T-helper 17 cell (primary cell): Measurements from ENCODE around the gene FBXO3. TPM values are rescaled to one million over a fixed set of nuclear protein-coding genes. Genes with fewer than 3 reads are reported as not detected.
"Not testable (repeated sequence)": the region's sequence is repeated elsewhere in the genome, so short reads cannot be mapped to it uniquely, and the experiment has no call there.

ENCODE experiments used
- ATAC-seq: fragments of 150-1000 bp; cut with Tn5 transposase; 2 replicates; pipeline ENCODE4 v1.10.0; 2021; ENCODE audit warnings: mild to moderate bottlenecking, moderate library complexity
- DNase-seq, 3 donors: peaks; one replicate each; pipeline versions ENCODE4 v3.0.0 to v3.0.0-alpha.2; 2020 to 2021
- H3K9me3 ChIP-seq: one replicate; pipeline ENCODE4 v1.7.0; 2013; ENCODE audit warnings: low read length, mild to moderate bottlenecking; ENCODE audit not compliant: control insufficient read depth, poor library complexity, severe bottlenecking
- H3K27ac Mint-ChIP-seq: one replicate; pipeline ENCODE4 v1.8.0; 2022; ENCODE audit warnings: mild to moderate bottlenecking, moderate library complexity, mixed read lengths
- H3K27me3 Mint-ChIP-seq: one replicate; pipeline ENCODE4 v1.8.0; 2022; ENCODE audit warnings: mixed read lengths
- H3K36me3 Mint-ChIP-seq: one replicate; pipeline ENCODE4 v1.8.0; 2022; ENCODE audit warnings: low read depth, mixed read lengths
- H3K4me1 Mint-ChIP-seq: one replicate; pipeline ENCODE4 v1.8.0; 2022; ENCODE audit warnings: mild to moderate bottlenecking, mixed read lengths
- H3K4me3 Mint-ChIP-seq: one replicate; pipeline ENCODE4 v1.8.0; 2022; ENCODE audit warnings: mild to moderate bottlenecking, moderate library complexity, mixed read lengths
- total RNA-seq, 4 donors: library from RNA in 2 of 4; stranded (reverse) in 2 of 4; gene quantifications; one replicate each; pipeline ENCODE4 v1.2.3 and lab custom pipeline; 2022 to 2026

FBXO3 gene
- total RNA-seq, 2 donors from 2014 or later: 43.9 to 57.3 TPM

GRCh38 chr11:33713856-33714398 lies 60.4 kb downstream of the FBXO3 start:
- ATAC-seq: no peak
- H3K27me3 Mint-ChIP-seq: no peaks in the 10 kb centered on the region
- H3K9me3 ChIP-seq: no peaks in the 10 kb centered on the region
- no peaks in the 10 kb centered on the region for H3K4me1 Mint-ChIP-seq
- H3K27ac Mint-ChIP-seq: no peak overlapping the region
- peaks cover 2% of the 10 kb centered on the region for H3K36me3 Mint-ChIP-seq
- no peak for DNase-seq
- H3K4me3 Mint-ChIP-seq: no peak overlapping the region

GRCh38 chr11:33713151-33713855 lies 61.0 kb downstream of the FBXO3 start:
- Mint-ChIP-seq H3K36me3 (peaks cover 2% of the 10 kb centered on the region), H3K4me3 (no peak overlapping the region), H3K27me3 (no peaks in the 10 kb centered on the region), H3K4me1 (peaks cover 2% of the 10 kb centered on the region), H3K27ac (no peak overlapping the region)
- no peak for DNase-seq
- ATAC-seq: no peak
- H3K9me3 ChIP-seq: no peaks in the 10 kb centered on the region

- Mint-ChIP-seq H3K4me1 (peaks cover 2% of the 10 kb centered on the region), H3K36me3 (peaks cover 2% of the 10 kb centered on the region), H3K27ac (no peak overlapping the region), H3K27me3 (no peaks in the 10 kb centered on the region), H3K4me3 (no peak overlapping the region)
- no peaks in the 10 kb centered on the region for H3K9me3 ChIP-seq
- ATAC-seq (no peak), DNase-seq (no peak)
Observed at GRCh38 chr11:33712436-33712835, 61.9 kb downstream of the FBXO3 start.

DNA sequence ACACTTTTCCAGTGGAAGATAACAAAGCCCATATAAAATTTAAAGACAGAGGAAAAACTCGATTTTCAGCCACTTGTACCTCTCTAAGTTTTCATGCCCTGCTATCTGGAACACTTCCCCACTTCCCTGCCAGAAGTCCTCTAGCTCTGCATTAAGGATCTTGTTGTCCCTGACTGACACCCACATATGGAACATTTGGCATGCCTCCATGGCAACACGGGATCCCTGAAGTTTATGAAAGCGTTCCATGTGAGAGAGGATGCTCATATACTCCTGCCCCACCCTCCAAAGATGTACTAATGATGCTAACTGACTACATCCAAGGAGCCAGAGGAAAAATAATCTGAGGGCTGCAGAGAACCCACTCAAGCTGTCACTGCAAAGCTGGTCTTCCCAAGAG lies 64.9 kb downstream of the FBXO3 start:
- H3K4me3 Mint-ChIP-seq: no peak overlapping the region
- no peaks in the 10 kb centered on the region for H3K36me3 Mint-ChIP-seq
- H3K27me3 Mint-ChIP-seq: no peaks in the 10 kb centered on the region
- H3K9me3 ChIP-seq: no peaks in the 10 kb centered on the region
- ATAC-seq (no peak), DNase-seq (no peak)
- H3K27ac Mint-ChIP-seq: no peak overlapping the region
- H3K4me1 Mint-ChIP-seq: peaks cover 6% of the 10 kb centered on the region

- Mint-ChIP-seq H3K4me3 (no peak overlapping the region), H3K27ac (no peak overlapping the region)
Observed at GRCh38 chr11:33708985-33709384, 65.3 kb downstream of the FBXO3 start.

GRCh38 chr11:33707831-33708230 lies 66.5 kb downstream of the FBXO3 start:
- DNase-seq, H3K27me3 Mint-ChIP-seq, H3K4me1 Mint-ChIP-seq, ATAC-seq, H3K36me3 Mint-ChIP-seq, H3K27ac Mint-ChIP-seq, H3K9me3 ChIP-seq: not testable (repeated sequence)
- peak overlapping the region; percentile 36 for H3K4me3 Mint-ChIP-seq

More at GRCh38 chr11:33708985-33709384, 65.3 kb downstream of the FBXO3 start:
- no peaks in the 10 kb centered on the region for H3K36me3 Mint-ChIP-seq
- DNase-seq: no peak
- no peaks in the 10 kb centered on the region for H3K9me3 ChIP-seq
- no peaks in the 10 kb centered on the region for H3K27me3 Mint-ChIP-seq
- no peak for ATAC-seq
- H3K4me1 Mint-ChIP-seq: peaks cover 6% of the 10 kb centered on the region

GRCh38 chr11:33706966-33707365 lies 67.4 kb downstream of the FBXO3 start:
- Mint-ChIP-seq H3K4me3 (no peak overlapping the region), H3K4me1 (peaks cover 8% of the 10 kb centered on the region), H3K27ac (no peak overlapping the region), H3K36me3 (no peaks in the 10 kb centered on the region), H3K27me3 (no peaks in the 10 kb centered on the region)
- DNase-seq (no peak), ATAC-seq (no peak)
- H3K9me3 ChIP-seq: no peaks in the 10 kb centered on the region

DNA sequence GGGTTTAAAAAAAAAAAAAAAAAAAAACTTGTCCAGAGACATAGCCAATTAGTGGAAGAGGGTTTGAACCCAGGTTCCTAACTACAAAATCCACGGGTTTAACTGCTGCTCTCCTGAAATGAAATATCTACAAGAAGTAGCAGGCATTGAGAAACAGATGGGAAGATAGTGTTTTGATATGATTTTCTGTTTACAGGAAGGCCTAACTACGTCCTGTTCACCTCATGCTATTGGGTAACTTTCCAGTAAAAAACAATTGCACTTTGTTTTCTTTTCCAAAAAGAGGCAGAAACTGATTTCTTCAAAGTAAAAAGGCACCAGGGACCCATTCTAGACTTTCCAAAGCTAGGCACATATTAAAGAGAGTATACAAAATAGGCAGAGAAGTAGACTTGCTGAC lies 67.8 kb downstream of the FBXO3 start:
- Mint-ChIP-seq H3K27me3 (no peaks in the 10 kb centered on the region), H3K36me3 (no peaks in the 10 kb centered on the region), H3K27ac (no peak overlapping the region), H3K4me3 (no peak overlapping the region), H3K4me1 (peaks cover 8% of the 10 kb centered on the region)
- DNase-seq (no peak), ATAC-seq (no peak)
- H3K9me3 ChIP-seq: no peaks in the 10 kb centered on the region

DNA sequence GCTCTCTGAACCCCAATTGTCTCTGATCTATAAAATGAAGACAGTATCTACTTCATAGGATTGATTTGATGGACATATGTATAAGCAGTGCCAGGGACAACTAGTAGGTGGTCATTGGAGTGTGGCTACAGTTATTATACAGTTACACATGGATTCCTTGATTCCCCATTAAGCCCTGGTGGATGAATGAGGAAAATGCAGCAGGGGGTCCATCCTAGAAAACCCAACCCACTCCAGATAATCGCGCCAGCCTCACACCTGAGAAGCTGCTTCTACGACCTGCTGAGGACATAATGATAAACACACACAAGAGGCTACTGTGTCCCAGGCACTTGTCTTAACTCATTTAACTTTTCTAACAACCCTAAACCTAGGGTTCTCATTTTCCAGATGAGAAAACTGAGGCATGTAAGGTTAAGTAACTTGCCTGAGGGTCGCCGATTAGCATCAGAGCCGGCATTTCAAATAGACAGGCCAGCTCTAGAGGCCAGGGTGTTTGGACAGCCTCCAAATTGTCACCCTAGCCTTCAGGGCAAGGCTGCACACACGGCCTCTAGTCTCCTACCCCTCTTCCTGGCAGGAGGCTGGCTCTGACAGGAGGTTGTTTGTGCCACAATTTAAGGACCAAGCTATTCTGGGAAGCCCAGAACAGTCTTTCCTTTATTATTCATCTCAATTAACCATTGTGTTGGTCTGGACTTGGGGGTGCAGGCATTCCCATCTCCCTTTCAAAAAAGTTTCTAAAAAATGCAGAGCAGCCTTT lies 69.9 kb downstream of the FBXO3 start:
- DNase-seq: no peak
- H3K27ac Mint-ChIP-seq: no peak overlapping the region
- H3K36me3 Mint-ChIP-seq: no peaks in the 10 kb centered on the region
- H3K4me1 Mint-ChIP-seq: peaks cover 23% of the 10 kb centered on the region
- H3K4me3 Mint-ChIP-seq: no peak overlapping the region
- no peaks in the 10 kb centered on the region for H3K9me3 ChIP-seq
- no peak for ATAC-seq
- H3K27me3 Mint-ChIP-seq: no peaks in the 10 kb centered on the region

DNA sequence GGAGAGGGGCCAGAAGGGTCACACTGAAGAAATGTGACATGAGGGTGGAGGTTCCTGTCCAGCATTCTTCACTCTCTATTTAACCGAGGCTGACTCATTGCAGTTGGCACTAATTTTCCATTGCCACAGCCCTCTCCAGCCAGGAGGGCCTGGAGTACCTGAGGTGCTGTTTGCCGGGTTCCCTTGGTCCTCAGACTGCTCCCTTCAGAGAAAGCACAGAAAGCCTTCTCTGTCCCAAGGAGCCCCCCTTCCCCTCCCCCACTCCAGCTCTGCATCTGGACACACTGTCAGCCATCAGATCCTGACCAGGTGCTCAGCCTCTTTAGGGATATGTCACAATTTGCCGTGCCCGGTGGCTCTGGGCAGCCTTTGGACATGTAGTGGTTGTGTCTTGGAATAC lies 70.5 kb downstream of the FBXO3 start:
- H3K36me3 Mint-ChIP-seq: no peaks in the 10 kb centered on the region
- no peaks in the 10 kb centered on the region for H3K27me3 Mint-ChIP-seq
- DNase-seq: no peak
- ATAC-seq: no peak
- no peak overlapping the region for H3K4me3 Mint-ChIP-seq
- no peak overlapping the region for H3K27ac Mint-ChIP-seq
- H3K4me1 Mint-ChIP-seq: peaks cover 23% of the 10 kb centered on the region
- H3K9me3 ChIP-seq: no peaks in the 10 kb centered on the region

DNA sequence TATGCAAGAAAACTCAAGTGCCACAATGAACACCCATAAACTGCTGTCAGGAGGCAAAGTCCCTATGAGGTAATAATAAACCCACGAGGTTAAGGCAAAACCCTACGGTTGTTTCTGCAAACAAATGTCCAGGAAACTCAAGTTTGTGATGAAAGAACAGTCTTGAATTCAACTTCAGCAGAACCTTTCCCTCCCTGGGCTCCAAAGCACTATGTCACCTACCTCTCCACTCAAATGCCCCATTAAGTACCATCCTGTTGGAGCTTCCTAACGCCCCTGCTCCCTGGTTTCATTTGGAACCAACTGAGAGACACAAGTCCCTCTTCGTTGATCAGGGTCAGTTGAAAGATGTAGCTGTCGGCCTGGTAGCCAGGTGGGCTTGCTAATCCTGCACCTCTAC lies 71.1 kb downstream of the FBXO3 start:
- Mint-ChIP-seq H3K4me1 (peaks cover 21% of the 10 kb centered on the region), H3K27ac (no peak overlapping the region), H3K27me3 (no peaks in the 10 kb centered on the region), H3K36me3 (no peaks in the 10 kb centered on the region), H3K4me3 (no peak overlapping the region)
- no peaks in the 10 kb centered on the region for H3K9me3 ChIP-seq
- ATAC-seq (no peak), DNase-seq (no peak)

DNA sequence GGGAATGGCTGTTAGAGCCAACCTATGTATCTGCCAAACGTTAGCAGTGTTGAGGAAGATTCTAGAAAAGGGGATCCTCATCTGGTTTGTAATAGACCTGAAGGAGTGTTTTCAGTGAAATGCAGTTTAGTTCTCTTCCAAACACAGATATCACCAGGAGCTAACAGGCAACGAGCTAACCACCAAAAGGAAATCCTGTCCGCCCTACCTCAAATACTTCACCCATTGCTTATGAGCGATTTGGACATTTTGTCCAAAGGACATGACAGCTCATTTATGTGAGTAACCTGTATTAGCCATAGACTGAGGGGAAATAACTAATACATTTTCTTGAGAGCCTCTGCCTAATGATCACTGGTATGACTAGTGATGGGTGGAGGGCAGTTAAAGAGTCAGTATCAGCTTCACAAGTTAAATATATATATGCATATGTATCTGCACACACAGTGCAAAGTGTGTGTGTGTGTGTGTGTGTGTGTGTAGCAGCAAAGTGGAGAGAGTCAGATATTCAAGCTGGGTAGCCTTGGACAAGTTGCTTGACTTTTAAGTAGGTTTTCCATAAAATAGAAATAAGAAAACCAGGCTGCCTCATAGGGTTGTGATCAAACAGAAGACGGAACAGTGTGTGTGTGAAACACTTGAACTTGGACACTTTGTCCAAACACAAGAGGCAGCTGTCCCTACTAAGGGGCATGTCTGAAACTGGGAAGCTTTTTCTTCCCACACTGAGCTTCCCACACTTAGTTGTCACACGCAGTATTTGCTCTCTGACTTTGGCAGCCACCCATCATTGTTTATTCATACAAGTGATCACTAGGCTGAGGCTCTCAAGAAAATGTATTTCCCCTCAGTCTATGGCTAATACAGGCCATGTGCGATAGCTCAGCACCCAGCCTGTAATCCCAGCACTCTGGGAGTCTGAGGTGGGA lies 72.8 kb downstream of the FBXO3 start:
- H3K4me1 Mint-ChIP-seq: peaks cover 24% of the 10 kb centered on the region
- peaks cover 10% of the 10 kb centered on the region for H3K27me3 Mint-ChIP-seq
- H3K27ac Mint-ChIP-seq: peak overlapping the region; percentile 45
- ATAC-seq (no peak), DNase-seq (no peak)
- H3K4me3 Mint-ChIP-seq: peak overlapping the region; percentile 90
- H3K9me3 ChIP-seq: no peaks in the 10 kb centered on the region
- H3K36me3 Mint-ChIP-seq: peaks cover 2% of the 10 kb centered on the region
